ENCODE data around the gene SLC25A33.
A peak's percentile ranks its signal among the peaks of the same experiment; 100 is the strongest.
"Not testable (repeated sequence)": the region's sequence is repeated elsewhere in the genome, so short reads cannot be mapped to it uniquely, and the experiment has no call there.

SLC25A33 gene

GRCh38 chr1:9510130-9510529 is 29.1 kb upstream of the SLC25A33 start:
- Histone ChIP-seq H3K9me3 (ENCODE audit: control insufficient read depth in 2 of 2, low read length in 2 of 2) (no peaks in the 10 kb centered on the region), H3K36me3 (ENCODE audit: control insufficient read depth in 2 of 2, insufficient read depth in 2 of 2, low read length in 2 of 2) (no peaks in the 10 kb centered on the region), H3K4me1 (ENCODE audit: control insufficient read depth in 2 of 2, insufficient read depth in 2 of 2, low read length in 2 of 2) (no peaks in the 10 kb centered on the region), H3K27ac (ENCODE audit: low read depth in 2 of 2, low read length in 2 of 2) (no peak overlapping the region), H3K9ac (ENCODE audit: low read depth in 1 of 2, low read length in 2 of 2) (no peak overlapping the region), H3K4me3 (ENCODE audit: low read length in 2 of 2) (no peak overlapping the region), H3K27me3 (ENCODE audit: control insufficient read depth in 2 of 2, insufficient read depth in 2 of 2, low read length in 2 of 2) (no peaks in the 10 kb centered on the region)

DNA sequence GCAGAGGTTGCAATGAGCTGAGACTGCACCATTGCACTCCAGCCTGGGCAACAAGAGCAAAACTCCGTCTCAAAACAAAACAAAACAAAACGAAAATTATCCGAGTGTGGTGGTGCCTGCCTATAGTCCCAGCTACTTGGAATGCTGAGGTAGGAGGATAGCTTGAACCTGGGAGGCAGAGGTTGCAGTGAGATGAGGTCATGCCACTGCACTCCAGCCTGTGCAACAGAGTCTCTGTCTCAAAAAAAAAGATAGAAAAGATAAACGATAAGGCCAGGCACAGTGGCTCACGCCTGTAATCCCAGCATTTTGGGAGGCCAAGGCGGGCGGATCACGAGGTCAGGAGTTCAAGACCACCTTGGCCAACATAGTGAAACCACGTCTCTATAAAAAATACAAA is 23.7 kb upstream of the SLC25A33 start:
- not testable (repeated sequence) for H3K27me3 ChIP-seq (ENCODE audit: control insufficient read depth in 2 of 2, insufficient read depth in 2 of 2, low read length in 2 of 2); H3K27ac ChIP-seq (ENCODE audit: low read depth in 2 of 2, low read length in 2 of 2); H3K4me1 ChIP-seq (ENCODE audit: control insufficient read depth in 2 of 2, insufficient read depth in 2 of 2, low read length in 2 of 2); H3K4me3 ChIP-seq (ENCODE audit: low read length in 2 of 2); H3K9me3 ChIP-seq (ENCODE audit: control insufficient read depth in 2 of 2, low read length in 2 of 2); H3K9ac ChIP-seq (ENCODE audit: low read depth in 1 of 2, low read length in 2 of 2); H3K36me3 ChIP-seq (ENCODE audit: control insufficient read depth in 2 of 2, insufficient read depth in 2 of 2, low read length in 2 of 2)

DNA sequence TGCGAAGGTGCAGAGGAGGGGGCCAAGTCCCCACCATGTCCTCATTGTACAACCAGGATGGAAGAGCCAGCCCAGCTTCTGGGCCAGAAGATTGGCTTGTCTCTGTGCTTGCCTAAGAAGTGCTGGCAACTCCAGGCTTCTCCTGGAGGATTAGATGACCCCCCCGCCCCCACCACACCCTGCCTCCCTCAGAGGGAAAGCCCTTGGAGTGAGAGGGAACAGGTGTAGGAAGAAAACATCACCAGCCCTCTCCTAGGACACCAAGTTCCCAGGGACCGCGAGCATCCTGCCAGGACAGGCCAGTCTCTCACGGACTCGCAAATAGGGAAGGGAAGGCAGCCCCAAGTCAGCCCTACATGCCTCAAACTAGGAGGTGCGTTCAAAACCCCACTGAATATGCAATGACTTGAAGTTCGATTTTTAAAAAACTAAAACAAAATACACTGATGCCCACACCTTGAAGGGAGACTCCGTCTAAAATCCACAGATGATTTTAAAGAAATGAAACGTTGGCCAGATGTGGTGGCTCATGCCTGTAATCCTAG is 20.7 kb upstream of the SLC25A33 start:
- H3K27ac ChIP-seq (ENCODE audit: low read depth in 2 of 2, low read length in 2 of 2): no peak overlapping the region
- no peaks in the 10 kb centered on the region for H3K36me3 ChIP-seq (ENCODE audit: control insufficient read depth in 2 of 2, insufficient read depth in 2 of 2, low read length in 2 of 2)
- H3K4me3 ChIP-seq (ENCODE audit: low read length in 2 of 2): no peak overlapping the region
- no peaks in the 10 kb centered on the region for H3K4me1 ChIP-seq (ENCODE audit: control insufficient read depth in 2 of 2, insufficient read depth in 2 of 2, low read length in 2 of 2)
- no peaks in the 10 kb centered on the region for H3K27me3 ChIP-seq (ENCODE audit: control insufficient read depth in 2 of 2, insufficient read depth in 2 of 2, low read length in 2 of 2)
- no peak overlapping the region for H3K9ac ChIP-seq (ENCODE audit: low read depth in 1 of 2, low read length in 2 of 2)
- H3K9me3 ChIP-seq (ENCODE audit: control insufficient read depth in 2 of 2, low read length in 2 of 2): no peaks in the 10 kb centered on the region

DNA sequence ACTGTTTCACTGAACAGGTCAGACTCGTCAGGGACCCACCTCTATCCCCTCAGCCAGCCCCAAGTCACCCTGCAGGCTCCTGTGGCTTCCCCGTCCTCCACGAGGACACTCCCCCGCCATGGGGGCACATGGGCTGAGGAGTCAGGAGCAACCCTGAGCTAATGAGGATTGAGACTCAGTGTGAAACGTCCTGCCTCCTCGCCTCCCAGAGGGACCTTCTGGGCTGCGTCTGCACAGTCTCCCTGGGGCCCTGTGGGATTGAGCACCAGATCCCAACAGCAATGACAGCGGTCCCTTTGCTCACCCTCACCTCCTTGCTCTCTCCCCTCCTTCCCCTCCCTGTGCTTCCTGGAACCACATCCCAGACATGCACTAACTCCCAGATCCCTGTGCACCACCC is 18.9 kb upstream of the SLC25A33 start:
- H3K27me3 ChIP-seq (ENCODE audit: control insufficient read depth in 2 of 2, insufficient read depth in 2 of 2, low read length in 2 of 2): no peaks in the 10 kb centered on the region
- H3K27ac ChIP-seq (ENCODE audit: low read depth in 2 of 2, low read length in 2 of 2): no peak overlapping the region
- no peak overlapping the region for H3K9ac ChIP-seq (ENCODE audit: low read depth in 1 of 2, low read length in 2 of 2)
- no peaks in the 10 kb centered on the region for H3K9me3 ChIP-seq (ENCODE audit: control insufficient read depth in 2 of 2, low read length in 2 of 2)
- H3K4me1 ChIP-seq (ENCODE audit: control insufficient read depth in 2 of 2, insufficient read depth in 2 of 2, low read length in 2 of 2): no peaks in the 10 kb centered on the region
- no peak overlapping the region for H3K4me3 ChIP-seq (ENCODE audit: low read length in 2 of 2)
- H3K36me3 ChIP-seq (ENCODE audit: control insufficient read depth in 2 of 2, insufficient read depth in 2 of 2, low read length in 2 of 2): no peaks in the 10 kb centered on the region

GRCh38 chr1:9529190-9529589 is 10.1 kb upstream of the SLC25A33 start:
- Histone ChIP-seq H3K27ac (ENCODE audit: low read depth in 2 of 2, low read length in 2 of 2) (no peak overlapping the region), H3K9ac (ENCODE audit: low read depth in 1 of 2, low read length in 2 of 2) (no peak overlapping the region), H3K27me3 (ENCODE audit: control insufficient read depth in 2 of 2, insufficient read depth in 2 of 2, low read length in 2 of 2) (no peaks in the 10 kb centered on the region), H3K4me1 (ENCODE audit: control insufficient read depth in 2 of 2, insufficient read depth in 2 of 2, low read length in 2 of 2) (peaks cover 0 to 2% of the 10 kb centered on the region in 2 donors), H3K4me3 (ENCODE audit: low read length in 2 of 2) (no peak overlapping the region), H3K9me3 (ENCODE audit: control insufficient read depth in 2 of 2, low read length in 2 of 2) (no peaks in the 10 kb centered on the region), H3K36me3 (ENCODE audit: control insufficient read depth in 2 of 2, insufficient read depth in 2 of 2, low read length in 2 of 2) (no peaks in the 10 kb centered on the region)

GRCh38 chr1:9530320-9530719 is 8.9 kb upstream of the SLC25A33 start:
- H3K4me1 ChIP-seq (ENCODE audit: control insufficient read depth in 2 of 2, insufficient read depth in 2 of 2, low read length in 2 of 2): peaks cover 0 to 2% of the 10 kb centered on the region in 2 donors
- H3K9ac ChIP-seq (ENCODE audit: low read depth in 1 of 2, low read length in 2 of 2): no peak overlapping the region
- H3K4me3 ChIP-seq (ENCODE audit: low read length in 2 of 2): no peak overlapping the region
- no peaks in the 10 kb centered on the region for H3K27me3 ChIP-seq (ENCODE audit: control insufficient read depth in 2 of 2, insufficient read depth in 2 of 2, low read length in 2 of 2)
- H3K9me3 ChIP-seq (ENCODE audit: control insufficient read depth in 2 of 2, low read length in 2 of 2): no peaks in the 10 kb centered on the region
- H3K36me3 ChIP-seq (ENCODE audit: control insufficient read depth in 2 of 2, insufficient read depth in 2 of 2, low read length in 2 of 2): no peaks in the 10 kb centered on the region
- H3K27ac ChIP-seq (ENCODE audit: low read depth in 2 of 2, low read length in 2 of 2): no peak overlapping the region

DNA sequence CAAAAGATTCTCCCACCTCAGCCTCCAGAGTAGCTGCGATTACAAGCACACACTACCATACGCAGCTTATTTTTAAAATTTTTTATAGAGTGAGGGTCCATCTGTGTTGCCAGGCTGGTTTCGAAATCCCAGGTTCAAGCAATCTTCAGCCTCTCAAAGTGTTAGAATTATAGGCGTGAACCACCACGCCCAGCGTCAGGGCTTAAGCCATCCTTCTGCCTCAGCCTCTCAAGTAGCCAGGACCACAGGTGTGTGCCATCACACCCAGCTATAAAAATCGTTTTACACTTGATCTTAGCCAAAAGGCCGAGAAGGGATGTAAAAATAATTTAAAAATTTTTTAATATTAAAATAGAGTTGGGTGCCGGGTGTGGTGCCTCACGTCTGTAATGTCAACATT is 4.3 kb upstream of the SLC25A33 start:
- H3K36me3 ChIP-seq (ENCODE audit: control insufficient read depth in 2 of 2, insufficient read depth in 2 of 2, low read length in 2 of 2): no peaks in the 10 kb centered on the region
- no peaks in the 10 kb centered on the region for H3K9me3 ChIP-seq (ENCODE audit: control insufficient read depth in 2 of 2, low read length in 2 of 2)
- H3K4me1 ChIP-seq (ENCODE audit: control insufficient read depth in 2 of 2, insufficient read depth in 2 of 2, low read length in 2 of 2): peaks cover 11 to 13% of the 10 kb centered on the region in 2 donors
- no peaks in the 10 kb centered on the region for H3K27me3 ChIP-seq (ENCODE audit: control insufficient read depth in 2 of 2, insufficient read depth in 2 of 2, low read length in 2 of 2)
- H3K9ac ChIP-seq (ENCODE audit: low read depth in 1 of 2, low read length in 2 of 2): no peak overlapping the region
- no peak overlapping the region for H3K4me3 ChIP-seq (ENCODE audit: low read length in 2 of 2)
- H3K27ac ChIP-seq (ENCODE audit: low read depth in 2 of 2, low read length in 2 of 2): no peak overlapping the region

DNA sequence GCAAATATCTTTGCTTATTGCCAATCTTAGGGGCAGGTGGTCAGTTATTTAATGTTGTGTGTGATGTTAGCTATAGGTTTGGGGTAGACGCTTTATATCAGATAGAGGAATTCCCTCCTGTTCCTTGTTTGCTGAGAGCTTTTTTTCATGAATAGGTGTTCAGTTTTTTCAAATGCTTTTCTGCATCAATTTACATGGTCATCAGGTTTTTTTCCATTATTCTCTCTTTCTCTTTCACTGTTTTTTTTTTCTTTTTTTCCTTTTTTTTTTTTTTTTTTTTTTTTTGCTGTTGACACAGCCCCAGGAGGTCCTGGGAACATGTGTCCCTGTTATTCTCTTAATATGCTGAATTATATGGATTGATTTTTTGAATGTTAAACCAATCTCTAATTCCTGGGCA is 3.0 kb upstream of the SLC25A33 start:
- Histone ChIP-seq H3K27ac (ENCODE audit: low read depth in 2 of 2, low read length in 2 of 2) (no peak overlapping the region), H3K9me3 (ENCODE audit: control insufficient read depth in 2 of 2, low read length in 2 of 2) (no peaks in the 10 kb centered on the region), H3K36me3 (ENCODE audit: control insufficient read depth in 2 of 2, insufficient read depth in 2 of 2, low read length in 2 of 2) (no peaks in the 10 kb centered on the region), H3K9ac (ENCODE audit: low read depth in 1 of 2, low read length in 2 of 2) (no peak overlapping the region), H3K27me3 (ENCODE audit: control insufficient read depth in 2 of 2, insufficient read depth in 2 of 2, low read length in 2 of 2) (no peaks in the 10 kb centered on the region), H3K4me1 (ENCODE audit: control insufficient read depth in 2 of 2, insufficient read depth in 2 of 2, low read length in 2 of 2) (peaks cover 17 to 22% of the 10 kb centered on the region in 2 donors), H3K4me3 (ENCODE audit: low read length in 2 of 2) (no peak overlapping the region)

- Histone ChIP-seq H3K9ac (ENCODE audit: low read depth in 1 of 2, low read length in 2 of 2) (peak overlapping the region; percentile 27 to 34), H3K27me3 (ENCODE audit: control insufficient read depth in 2 of 2, insufficient read depth in 2 of 2, low read length in 2 of 2) (no peaks in the 10 kb centered on the region), H3K36me3 (ENCODE audit: control insufficient read depth in 2 of 2, insufficient read depth in 2 of 2, low read length in 2 of 2) (no peaks in the 10 kb centered on the region), H3K27ac (ENCODE audit: low read depth in 2 of 2, low read length in 2 of 2) (peak overlapping the region; percentile 85 to 89), H3K4me3 (ENCODE audit: low read length in 2 of 2) (peak overlapping the region; percentile 5 to 37), H3K9me3 (ENCODE audit: control insufficient read depth in 2 of 2, low read length in 2 of 2) (no peaks in the 10 kb centered on the region), H3K4me1 (ENCODE audit: control insufficient read depth in 2 of 2, insufficient read depth in 2 of 2, low read length in 2 of 2) (peaks cover 21 to 27% of the 10 kb centered on the region in 2 donors)
These were observed 1.2 kb upstream of the SLC25A33 start for GRCh38 chr1:9537863-9538668.

GRCh38 chr1:9538669-9539164 is 548 bp upstream of the SLC25A33 start:
- Histone ChIP-seq H3K9ac (ENCODE audit: low read depth in 1 of 2, low read length in 2 of 2) (peak overlapping the region; percentile 27 to 41), H3K36me3 (ENCODE audit: control insufficient read depth in 2 of 2, insufficient read depth in 2 of 2, low read length in 2 of 2) (no peaks in the 10 kb centered on the region), H3K4me3 (ENCODE audit: low read length in 2 of 2) (peak overlapping the region; percentile 5 to 44), H3K27me3 (ENCODE audit: control insufficient read depth in 2 of 2, insufficient read depth in 2 of 2, low read length in 2 of 2) (no peaks in the 10 kb centered on the region), H3K4me1 (ENCODE audit: control insufficient read depth in 2 of 2, insufficient read depth in 2 of 2, low read length in 2 of 2) (peaks cover 21 to 27% of the 10 kb centered on the region in 2 donors), H3K27ac (ENCODE audit: low read depth in 2 of 2, low read length in 2 of 2) (peak overlapping the region; percentile 85 to 89), H3K9me3 (ENCODE audit: control insufficient read depth in 2 of 2, low read length in 2 of 2) (no peaks in the 10 kb centered on the region)

Measured in mucosa of rectum (tissue), 2 donors.